NCI-H146 treated with DMSO at 0.1 percent for 48 hours (cell line): ENCODE results near the gene SLX4IP.

Experiments used
- DNase-seq: peaks from one replicate; lab custom pipeline; 2025; ENCODE audit not compliant: unreplicated experiment; lab: John Stamatoyannopoulos, UW

The SLX4IP gene

DNA sequence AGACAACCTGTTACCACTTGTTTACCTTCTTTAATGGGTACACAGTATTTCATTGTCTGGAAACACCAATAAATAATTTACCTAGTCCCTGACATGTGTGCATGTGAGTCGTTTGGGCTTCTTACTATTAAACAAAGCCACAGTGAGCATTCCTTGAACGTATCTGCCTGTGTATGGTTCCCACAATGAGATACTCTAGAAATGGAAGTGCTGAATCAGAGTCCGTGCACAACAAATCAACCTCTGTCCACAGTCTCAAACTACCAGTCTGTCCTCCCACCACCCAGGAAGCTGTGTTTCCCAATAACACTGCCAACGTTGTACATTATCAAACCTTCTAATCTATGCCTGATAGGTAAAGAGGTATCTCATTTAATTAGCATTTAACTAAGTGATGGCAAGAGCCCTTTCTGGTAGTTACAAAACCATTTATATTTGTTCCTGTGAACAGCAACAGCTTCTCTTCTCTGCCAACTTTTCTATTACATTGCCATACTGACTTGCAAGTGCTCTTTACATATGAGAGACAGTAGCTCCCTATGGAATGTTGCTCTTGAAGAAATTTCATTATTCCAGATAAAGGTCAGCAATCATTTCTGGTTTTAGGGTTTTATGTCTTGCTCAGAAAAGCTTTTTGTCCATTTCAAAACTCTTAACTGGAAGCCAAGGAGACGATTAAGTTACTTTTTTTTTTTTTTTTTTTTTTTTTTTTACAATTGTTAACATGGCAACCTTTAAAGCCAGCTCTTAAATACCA is 223.9 kb downstream of the SLX4IP start:
- DNase-seq = no peak

DNA sequence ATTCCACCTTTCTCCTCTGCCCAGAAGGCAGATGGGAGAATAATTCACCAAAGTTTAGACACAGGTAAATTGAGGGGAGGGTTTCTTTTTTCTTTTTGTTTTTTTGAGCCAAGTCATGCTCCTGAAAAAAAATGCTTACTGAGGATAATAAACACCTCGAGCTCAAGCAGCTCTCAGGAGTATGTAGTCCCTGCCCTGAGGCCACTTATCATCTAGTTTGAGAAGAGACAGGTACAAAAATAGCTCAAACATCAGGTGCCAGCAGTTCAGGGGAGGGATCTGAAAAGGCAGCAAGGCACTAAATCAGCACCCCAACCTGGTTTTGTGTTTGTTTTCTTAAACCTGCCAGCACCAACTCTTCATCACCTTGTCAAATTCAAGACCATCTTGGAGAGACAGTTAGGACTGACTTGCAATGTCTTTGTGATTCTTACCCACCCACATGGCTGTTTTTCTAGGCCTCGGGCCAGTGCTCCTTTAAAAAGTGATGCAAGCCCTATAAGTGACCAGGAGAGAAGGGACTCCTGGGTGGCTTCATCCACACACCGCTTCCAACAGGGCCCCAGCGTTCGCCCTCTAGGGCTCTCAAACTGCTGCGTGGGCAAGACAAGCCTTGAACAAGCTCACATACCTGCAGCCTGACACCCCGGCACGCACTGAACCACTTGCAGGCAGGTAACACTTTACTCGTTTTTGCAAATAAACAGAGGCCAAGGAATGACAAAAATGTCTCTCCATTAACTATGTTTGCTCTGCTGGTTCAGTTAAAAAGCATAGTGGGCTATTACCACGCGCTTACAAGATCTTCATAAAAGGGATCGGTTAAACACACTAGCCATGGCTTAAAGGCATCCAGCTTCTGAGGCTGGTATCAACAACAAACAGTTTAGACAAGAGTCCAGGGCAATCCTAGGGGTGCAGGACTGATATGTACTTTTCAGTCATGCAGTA is 224.8 kb downstream of the SLX4IP start:
- DNase-seq = no peak

DNA sequence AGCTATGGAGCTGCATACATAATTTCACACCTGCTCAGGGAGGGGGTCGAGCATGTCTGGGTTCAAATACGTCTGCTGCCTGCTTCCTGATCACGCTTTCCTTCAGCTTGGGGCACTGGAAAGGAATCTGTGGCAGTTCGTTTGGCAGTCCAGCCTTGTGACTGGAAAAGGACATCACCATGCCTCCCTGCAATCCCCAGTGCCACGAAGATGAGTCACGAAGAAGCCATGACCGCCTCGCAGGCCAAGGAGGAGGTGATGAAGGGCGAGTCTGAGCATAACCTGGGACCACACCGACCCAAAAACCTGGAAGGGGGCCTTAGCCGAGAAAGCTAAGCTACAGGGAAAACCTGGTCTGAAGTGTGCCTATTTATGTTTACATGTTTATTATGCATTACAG is 225.6 kb downstream of the SLX4IP start:
- DNase-seq = no peak

DNA sequence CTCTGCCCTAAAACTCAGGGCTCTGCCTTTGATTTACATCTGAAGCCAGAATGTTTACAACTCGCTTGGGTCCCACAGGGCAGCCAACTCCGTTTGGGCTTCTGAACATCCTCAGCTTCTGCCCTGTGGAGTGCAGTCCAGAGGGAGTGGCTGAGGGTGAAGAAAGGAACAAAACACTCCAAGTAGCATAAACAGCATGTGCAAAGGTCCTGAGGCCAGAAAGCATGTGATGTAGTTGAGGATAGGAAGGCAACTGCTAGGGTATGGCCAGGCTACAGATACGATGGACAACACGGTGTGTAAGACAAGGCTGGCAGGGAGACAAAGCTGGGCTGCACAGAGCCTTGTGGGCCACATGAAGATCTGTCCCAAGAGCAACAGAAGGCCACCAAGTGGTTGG is 226.2 kb downstream of the SLX4IP start:
- DNase-seq = no peak

DNA sequence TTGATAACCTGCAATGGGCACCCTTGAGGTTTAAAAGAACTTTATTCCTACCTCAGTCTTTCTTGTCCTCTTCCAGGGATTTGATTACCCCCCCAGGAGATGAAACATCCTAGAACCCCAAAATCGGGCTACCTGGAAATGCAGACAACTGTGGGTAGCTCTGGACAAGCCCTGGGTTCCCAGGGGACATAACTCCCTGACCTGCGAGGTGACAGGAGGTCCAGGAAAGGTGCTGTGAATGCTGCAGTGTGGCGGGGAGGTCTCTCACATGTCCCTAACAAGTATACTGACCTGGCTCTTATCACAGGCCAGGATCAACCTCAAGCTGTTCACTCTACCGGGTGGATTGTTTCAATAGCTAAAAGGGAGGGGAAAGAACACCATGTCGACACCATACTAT is 227.0 kb downstream of the SLX4IP start:
- DNase-seq = no peak

DNA sequence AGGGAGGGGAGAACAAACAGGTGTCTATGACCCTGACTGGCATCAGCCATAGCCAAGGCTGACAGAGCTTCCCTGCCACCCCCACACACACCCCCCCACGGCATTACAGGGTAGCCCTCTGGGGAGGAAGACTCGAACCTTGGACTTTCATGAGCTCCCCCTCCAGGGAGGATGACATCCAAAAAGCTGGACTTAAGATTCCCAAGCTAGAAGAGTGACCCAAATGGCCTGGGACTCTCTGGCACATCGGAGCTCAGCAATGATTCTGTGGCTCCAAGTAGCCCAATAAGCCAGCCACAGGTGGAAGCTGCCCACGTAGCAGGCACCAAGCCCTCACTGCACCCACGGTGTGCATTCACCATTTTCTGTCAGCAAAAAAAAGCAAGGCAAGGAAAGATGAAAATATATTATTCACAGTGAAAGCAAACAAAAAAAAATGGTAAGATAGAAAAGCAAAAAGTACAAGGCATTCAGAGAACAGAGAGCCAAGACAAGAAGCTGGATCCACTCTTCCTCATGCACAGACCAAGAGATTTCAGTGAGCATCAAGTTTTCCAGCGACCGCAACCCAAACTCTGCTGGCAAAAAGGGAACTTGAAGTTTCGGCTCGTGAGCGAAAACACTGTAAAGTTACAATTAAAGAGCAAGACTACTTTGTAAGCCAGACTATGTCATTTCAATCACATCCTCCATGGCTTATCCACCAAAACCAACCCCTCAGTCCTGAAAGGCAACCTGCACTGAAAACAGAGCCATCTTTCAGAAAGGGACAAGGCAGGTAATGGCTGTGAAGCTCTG is 227.8 kb downstream of the SLX4IP start:
- DNase-seq = no peak

DNA sequence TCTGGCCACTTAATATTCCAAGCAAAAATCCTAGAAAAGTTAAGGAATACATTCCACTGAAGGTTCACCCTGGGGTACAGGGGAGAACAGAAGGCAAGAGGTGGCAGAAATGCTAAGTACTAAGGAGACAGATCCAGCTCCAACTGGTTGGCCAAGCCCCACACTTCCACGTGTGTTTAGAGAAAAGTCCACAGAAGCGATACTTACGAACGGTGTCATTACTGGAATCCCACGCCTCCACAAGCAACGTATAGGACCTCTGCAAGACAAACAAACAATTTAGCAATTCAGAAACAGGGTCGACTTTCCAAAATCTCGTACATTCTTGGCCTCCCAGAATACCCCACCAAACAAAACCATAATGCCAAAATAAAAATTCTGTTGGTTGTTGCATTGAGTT is 228.7 kb downstream of the SLX4IP start:
- no peak for DNase-seq

DNA sequence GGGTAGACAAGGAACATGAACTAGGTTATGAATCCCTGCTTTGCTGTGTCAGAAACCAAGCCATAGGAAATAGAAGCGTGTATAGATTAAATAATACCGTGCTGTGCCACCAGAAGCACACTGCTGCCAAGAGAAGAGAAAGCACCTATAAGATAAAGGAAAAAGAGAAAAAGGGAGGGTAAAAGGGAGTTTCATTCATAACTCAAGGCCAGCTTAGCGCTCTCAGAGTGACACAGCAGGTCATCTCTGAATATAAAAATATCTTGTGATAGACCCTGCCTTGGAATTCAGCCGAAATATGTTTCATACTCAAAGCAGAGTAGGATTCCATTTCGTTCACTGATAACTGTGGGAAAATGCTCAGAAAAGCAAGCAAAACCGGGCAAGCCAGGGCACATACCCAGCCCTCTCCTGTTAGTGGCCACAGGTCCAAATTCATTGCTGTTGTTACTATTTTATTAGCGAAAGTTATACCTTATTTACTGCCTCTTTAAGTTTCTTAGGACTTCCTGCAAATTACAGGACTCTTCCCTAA is 230.0 kb downstream of the SLX4IP start:
- DNase-seq = no peak

DNA sequence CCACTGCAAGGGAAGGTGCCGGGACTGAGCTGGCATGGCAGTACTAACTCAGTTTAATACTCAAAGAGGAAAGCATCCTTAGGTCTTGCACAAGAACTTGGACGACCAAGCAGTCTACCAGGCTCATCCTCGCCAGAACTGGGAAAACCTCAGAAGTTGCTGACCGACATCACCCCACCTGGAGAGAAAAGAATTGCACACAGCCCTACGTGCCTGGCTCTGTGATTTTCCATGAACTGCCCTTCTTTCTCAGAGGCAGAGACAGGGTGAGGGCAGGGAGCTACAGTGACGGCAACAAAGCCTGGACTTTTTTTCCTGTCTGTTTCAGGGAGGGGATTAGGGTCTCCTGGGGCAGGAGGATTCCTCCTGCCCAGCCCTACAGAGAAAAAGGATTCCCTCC is 230.7 kb downstream of the SLX4IP start:
- no peak for DNase-seq

DNA sequence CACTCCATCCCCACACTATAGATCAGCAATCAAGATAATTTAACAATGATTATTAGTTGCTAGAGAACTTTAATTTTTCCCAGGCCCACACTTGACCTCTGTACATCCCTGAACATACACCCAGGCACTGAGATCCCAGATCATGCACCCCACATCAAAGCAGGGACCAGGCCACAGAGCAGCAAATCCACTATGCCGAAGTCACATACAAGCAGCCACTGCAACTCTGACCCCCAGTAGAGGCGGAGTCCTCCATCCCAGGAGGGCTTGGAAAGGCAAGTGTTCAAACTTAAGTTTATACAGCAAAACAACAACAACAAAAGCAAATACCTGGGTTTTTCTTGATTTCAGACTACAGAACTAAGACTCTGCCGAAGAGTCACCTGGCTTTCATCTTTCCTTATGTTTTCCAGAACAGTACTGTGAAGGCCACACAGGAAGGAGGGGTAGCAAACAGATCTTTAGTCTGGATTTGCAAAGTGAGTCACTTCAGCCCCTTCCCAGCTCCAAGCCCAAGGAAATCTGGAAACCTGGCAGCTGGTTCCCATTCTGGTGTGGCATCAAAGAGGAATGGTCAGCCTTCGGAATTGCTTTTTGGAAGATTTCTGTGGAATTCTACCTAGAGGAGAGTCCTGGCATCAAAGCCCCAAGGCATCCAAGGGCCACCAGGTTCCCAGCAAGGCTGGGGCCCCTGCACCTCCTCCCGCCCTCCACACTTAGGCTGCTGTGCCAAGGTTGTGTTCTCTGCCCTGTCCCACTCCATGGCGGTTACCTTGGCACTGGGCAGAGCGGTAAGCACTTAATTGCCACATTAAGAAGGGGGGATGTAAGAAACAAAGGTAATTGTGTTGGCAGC is 231.3 kb downstream of the SLX4IP start:
- no peak for DNase-seq

DNA sequence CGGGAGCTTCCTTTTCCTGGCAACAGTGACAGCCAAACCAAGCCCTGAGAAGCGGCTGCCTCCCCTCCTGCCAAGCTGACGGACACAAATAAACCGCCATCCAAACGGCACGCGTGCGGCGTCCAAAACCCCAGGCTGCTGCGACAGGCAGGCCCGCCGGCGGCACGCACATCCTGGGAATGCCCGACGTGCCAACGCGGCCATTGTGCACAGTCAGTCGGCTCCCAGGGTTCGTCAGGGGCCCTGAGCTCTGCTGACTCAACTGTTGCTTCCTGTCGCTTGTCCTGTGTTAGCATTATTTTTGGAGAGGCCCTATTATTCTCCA is 231.9 kb downstream of the SLX4IP start:
- DNase-seq = no peak

DNA sequence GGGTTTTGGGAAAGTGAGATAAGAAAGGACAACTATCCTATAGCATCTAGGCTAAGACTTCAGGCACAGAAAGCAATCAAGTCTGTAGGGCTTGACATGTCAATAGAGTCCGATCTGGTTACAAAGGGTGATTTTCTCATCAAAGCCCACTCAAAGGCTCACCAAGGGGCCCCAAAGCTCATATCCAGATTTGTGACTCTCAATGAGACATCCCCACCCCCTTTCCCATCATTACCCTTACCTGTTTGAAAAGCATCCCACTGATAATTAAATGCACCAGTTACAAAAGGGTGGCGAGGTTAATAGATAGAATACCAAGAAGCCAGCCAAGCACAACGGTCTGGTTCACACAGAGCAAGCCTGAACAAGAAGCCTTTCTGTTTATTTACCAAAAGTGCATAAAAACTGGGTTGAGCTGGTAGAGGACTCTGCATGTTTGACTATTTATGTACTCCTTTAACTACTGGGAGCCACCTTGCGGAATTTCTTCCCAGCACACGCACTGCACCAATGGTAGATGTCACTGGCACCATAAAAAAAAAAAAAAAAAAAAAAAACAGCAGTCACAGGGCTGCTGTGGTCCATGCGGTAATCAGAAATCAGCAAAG is 232.6 kb downstream of the SLX4IP start:
- peak; percentile 83 for DNase-seq

DNA sequence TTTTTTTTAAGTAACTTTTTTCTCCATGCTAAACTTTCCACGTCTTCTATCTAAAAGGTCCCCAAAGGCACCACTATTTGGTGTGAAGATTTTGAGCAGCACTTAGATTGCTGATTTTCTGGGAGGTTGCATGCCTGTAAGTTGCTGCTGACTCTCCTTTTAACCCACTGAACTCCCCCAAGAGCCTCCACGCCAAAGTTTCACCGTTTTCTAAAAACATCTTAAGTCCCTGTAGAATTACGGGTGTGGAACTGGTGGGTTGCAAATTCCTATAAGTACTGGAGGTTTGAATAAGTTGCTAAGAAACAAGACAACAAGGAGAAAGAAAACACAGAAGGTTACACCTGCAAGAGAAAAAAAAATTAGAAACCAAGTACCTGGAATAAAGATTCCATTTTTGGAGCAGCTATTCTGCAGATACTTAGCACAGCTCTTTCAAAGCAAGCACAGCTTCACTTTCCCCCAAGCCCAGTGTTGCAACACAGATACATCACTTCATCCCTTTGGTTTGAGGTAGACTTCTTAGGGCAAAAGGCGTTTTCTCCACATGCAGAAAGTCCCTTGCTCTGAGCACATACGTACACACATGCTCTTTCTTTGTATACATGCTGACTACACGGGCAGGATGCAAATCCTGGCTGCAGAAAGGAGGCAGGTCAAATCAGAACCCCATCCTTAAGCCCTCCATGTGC is 233.7 kb downstream of the SLX4IP start:
- no peak for DNase-seq

DNA sequence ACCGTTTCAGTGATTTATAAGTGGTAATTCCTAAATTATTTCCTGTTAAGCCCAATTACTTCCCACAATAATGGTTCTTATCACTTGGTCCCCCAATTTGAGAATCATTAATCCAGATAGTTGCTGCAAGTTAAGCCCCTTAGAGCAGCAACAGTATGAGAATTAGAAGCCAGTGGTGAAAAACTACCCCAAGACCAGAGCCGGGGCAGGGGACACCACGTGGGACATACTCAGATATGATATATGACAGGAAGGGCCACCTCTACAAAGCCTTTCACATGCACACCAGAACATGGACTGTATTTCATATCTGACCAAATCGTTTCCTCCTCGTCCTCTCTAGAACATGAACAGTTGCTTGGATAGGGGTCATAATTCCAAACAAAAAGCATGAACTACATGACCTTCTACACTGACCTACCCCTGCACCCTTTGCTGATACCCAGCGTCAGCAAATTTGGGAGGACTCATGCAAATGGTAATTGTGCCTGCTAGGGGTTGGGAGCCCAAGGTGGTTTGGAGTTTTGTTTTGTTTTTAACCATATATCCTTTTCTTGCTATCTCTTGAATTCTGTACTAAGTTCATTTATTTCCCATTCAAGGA is 234.8 kb downstream of the SLX4IP start:
- DNase-seq = no peak

DNA sequence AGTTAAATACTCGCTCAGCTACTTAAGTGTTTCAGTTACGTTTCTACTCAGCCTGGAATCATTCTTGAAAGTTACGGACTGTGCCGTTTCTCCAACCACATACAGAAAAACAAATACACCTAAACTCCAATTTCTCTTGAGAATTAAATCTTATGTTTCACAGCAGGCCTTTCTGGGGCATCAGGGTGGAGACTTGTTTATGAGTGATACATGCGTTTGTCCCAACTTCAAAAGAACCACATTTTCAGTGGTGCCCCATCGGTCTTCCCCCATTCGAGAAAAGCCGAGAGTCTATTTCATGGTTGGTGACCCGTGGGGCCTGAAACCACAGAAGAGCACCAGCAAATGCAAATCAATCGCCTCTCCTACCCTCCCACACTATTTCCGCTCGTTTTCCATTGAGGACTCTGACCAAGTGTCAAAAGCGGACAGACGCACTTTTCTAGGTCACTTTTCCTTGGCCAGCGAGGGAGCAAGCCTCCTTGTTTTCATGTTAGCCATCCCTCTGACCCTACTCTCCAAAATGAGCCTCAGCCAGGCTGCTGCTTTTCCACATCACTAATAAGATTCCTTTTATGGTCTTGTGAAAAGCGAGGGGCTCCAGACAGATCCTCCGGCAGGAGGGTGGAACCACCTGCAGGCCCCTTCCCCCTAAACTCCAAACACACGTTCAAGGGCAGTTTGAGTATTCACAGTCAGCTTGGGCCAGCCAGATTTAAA is 235.6 kb downstream of the SLX4IP start:
- DNase-seq = no peak

DNA sequence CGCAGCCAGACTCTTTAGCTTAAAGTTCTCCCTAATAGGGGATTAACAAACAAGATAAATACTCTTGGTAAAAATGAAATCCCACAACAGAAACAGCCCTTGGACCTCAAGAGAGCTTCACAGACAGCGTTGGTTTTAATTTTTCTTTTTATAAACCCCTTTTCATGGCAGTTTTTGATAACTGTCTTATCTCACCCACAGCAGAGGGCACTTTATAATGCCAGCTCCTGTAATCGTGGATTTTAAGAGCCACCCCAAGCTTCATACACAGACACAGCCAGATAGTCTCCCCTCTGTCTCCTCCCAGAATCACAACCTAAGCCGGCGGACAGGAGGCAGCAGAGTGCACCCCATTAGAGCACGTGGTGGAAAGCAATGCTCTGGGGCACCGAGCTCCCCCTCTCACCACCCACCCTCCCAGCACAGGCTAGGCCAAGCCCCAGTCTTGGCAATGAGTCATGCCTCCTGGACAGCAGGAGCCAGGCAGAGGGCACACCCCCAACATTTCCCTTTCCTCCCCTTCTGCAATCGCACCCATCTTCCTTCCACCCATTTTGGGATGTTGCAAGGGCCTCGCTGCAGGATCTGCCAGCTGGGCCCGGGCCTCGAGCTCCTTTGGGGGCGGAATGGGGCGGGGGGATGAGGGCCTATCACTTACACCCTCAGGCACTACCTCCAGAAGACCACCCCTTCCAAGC is 236.3 kb downstream of the SLX4IP start:
- no peak for DNase-seq

DNA sequence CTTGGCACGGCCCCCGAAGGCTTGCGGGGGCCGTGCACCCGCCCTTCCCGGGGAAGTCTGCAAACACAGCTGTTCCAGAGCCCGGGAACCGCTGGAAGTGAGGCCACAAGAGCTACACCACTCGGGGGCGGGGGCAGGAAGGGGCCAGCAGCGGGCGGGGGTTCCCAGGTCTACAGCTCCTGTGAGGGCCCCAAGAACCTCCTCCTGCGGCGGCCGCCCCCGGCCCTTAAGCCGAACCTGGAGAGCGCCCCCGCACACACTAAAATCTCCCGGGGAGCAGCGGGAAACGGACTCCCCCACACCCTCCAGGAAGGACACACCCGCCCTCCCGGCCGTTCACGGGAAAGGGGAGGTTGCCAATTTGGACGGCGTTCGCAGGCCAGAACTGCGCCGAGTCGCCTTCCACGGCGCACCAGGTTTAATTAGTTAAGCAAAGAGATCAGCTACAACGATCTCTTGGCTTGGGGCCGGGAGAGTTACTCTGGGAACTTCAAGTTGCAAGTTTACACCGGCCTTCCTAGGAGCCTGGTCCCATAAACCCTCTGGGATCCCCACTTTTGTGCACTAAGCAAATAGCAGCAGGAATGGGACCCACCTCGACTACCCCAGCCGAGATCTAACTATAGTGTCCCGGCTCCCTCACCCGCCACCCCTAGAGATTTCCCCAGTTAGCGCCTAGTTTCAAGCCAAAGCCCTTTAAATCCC is 237.0 kb downstream of the SLX4IP start:
- DNase-seq = no peak
